Psoas muscle (tissue), 8 donors: ENCODE results near the gene MGAT5B. TPM values are rescaled to one million over a fixed set of nuclear protein-coding genes. Genes with fewer than 3 reads are reported as not detected.
"Not testable (repeated sequence)": the region's sequence is repeated elsewhere in the genome, so short reads cannot be mapped to it uniquely, and the experiment has no call there.

Experiments used
- ATAC-seq, 4 donors: fragments of 200-7000 bp; cut with Tn5 transposase; one replicate each; pipeline ENCODE4 v1.9.1; 2020; ENCODE audit warnings: moderate library complexity in 3 of 4, mild to moderate bottlenecking in 2 of 4
- DNase-seq, 2 donors: peaks; one replicate each; pipeline ENCODE4 v3.0.0-alpha.2; 2020
- H3K27ac ChIP-seq: fragments of 200-600 bp; one replicate; pipeline ENCODE4 v1.8.0; 2022
- H3K27me3 ChIP-seq, 3 donors: fragments of 200-600 bp in 1 of 3; one replicate each; pipeline versions ENCODE4 v1.6.1 to v1.8.0; 2013 to 2022; ENCODE audit warnings: low read length in 2 of 3, mild to moderate bottlenecking in 2 of 3, moderate library complexity in 1 of 3; ENCODE audit not compliant: insufficient read depth in 3 of 3
- H3K36me3 ChIP-seq, 2 donors: fragments of 200-600 bp in 1 of 2; one replicate each; pipeline versions ENCODE4 v1.6.1 to v1.8.0; 2013 to 2022; ENCODE audit warnings: low read depth in 1 of 2, mild to moderate bottlenecking in 1 of 2, moderate library complexity in 1 of 2; ENCODE audit not compliant: insufficient read depth in 1 of 2
- H3K4me1 ChIP-seq: fragments of 200-600 bp; one replicate; pipeline ENCODE4 v1.8.0; 2022
- H3K4me3 ChIP-seq: fragments of 200-600 bp; one replicate; pipeline ENCODE4 v1.8.0; 2022; ENCODE audit warnings: mild to moderate bottlenecking
- H3K9me3 ChIP-seq: fragments of 200-600 bp; one replicate; pipeline ENCODE4 v1.8.0; 2022
- CTCF ChIP-seq: fragments of 200-600 bp; IDR thresholded peaks from one replicate; pipeline ENCODE4 v1.8.0; 2022; ENCODE audit warnings: antibody characterized with exemption
- WGBS, 3 donors: extraction: QIAGEN DNeasy Blood & Tissue Kit; methylation state at CpG; one replicate each; pipeline versions ENCODE4 v1.1.6 to v1.1.7; 2013; 5-methylcytosine and 5-hydroxymethylcytosine counted together
- intact Hi-C, 2 donors: fragments of 100-400 bp; cut with DNase I; formaldehyde crosslinking; loops; one replicate each; pipeline versions ENCODE4 v1.11.0 to v1.14.2; 2022
- polyA plus RNA-seq, 3 donors: library from polyadenylated mRNA; stranded (reverse); fragments of 200-250 nt; gene quantifications; one replicate each; pipeline ENCODE4 v1.2.3, GENCODE V29; 2013
- total RNA-seq, 4 donors: library from RNA; stranded (reverse); fragmentation: NEBNext Ultra II Directional in 2 of 4; extraction: Animal tissue kit (Norgen Biotek cat#: 25700) in 2 of 4; gene quantifications; one replicate each; pipeline versions ENCODE4 v1.2.1 to v1.2.4, GENCODE V29; 2021 to 2023
- donor health status: healthy with polysubstance abuse.
- donor health status: DM: no; HTN: no; CAD: no; lungs with moderate emphysema.
- donor health status: Bipolar disorder and iron deficiency.
- donor health status: healthy.
- donor health status: DM: yes; HTN: yes; CAD: no.
- donor health status: DM: no; HTN: no; CAD: no.
- donor health status: DM: no; HTN: no; CAD: no.
- donor health status: DM: yes; HTN: yes; CAD: no.

The MGAT5B gene
- total and polyA plus RNA-seq, 7 donors, result 0.03 to 0.34 (median 0.05) TPM; not detected in 3

- DNase-seq (no peak), ATAC-seq (no peak)
- H3K4me3 ChIP-seq, result no peak overlapping the region
- WGBS, 3 donors, result 75 to 80% (median 76%) methylated on average over 8 of the region's 8 CpGs
- H3K27me3 ChIP-seq, result peaks cover 0 to 40% (median 8%) of the 10 kb centered on the region in 3 donors
- TF ChIP-seq CTCF, result no peak
- H3K4me1 ChIP-seq, result peaks cover 7% of the 10 kb centered on the region
- intact Hi-C loops, result no loop called here
- H3K27ac ChIP-seq, result no peak overlapping the region
- no peaks in the 10 kb centered on the region for H3K9me3 ChIP-seq
- no peaks in the 10 kb centered on the region for H3K36me3 ChIP-seq
Measured at GRCh38 chr17:76973040-76973439, 104.8 kb downstream of the MGAT5B start.

GRCh38 chr17:76974721-76975120, 106.5 kb downstream of the MGAT5B start:
- DNase-seq (no peak), ATAC-seq (no peak)
- TF ChIP-seq CTCF, result no peak
- Histone ChIP-seq H3K36me3 (no peaks in the 10 kb centered on the region), H3K27ac (no peak overlapping the region), H3K4me1 (no peaks in the 10 kb centered on the region), H3K27me3 (peaks cover 0 to 23% (median 1%) of the 10 kb centered on the region in 3 donors), H3K9me3 (no peaks in the 10 kb centered on the region), H3K4me3 (no peak overlapping the region)
- 89 to 98% (median 92%) methylated on average over 3 of the region's 3 CpGs for WGBS, 3 donors
- intact Hi-C loops, result no loop called here

- H3K4me3 ChIP-seq, H3K36me3 ChIP-seq, H3K27ac ChIP-seq, ATAC-seq, H3K4me1 ChIP-seq, H3K9me3 ChIP-seq, intact Hi-C loops, DNase-seq: not testable (repeated sequence)
- WGBS, 3 donors, result 77 to 90% (median 82%) methylated on average over 1 of the region's 1 CpG
- H3K27me3 ChIP-seq, result peaks cover 0 to 17% (median 3%) of the 10 kb centered on the region in 3 donors
Measured at GRCh38 chr17:76978050-76978449, 109.8 kb downstream of the MGAT5B start.

- DNase-seq (no peak), ATAC-seq (no peak)
- TF ChIP-seq CTCF, result no peak
- Histone ChIP-seq H3K27me3 (peaks cover 0 to 22% (median 3%) of the 10 kb centered on the region in 3 donors), H3K27ac (no peak overlapping the region), H3K4me1 (no peaks in the 10 kb centered on the region), H3K9me3 (no peaks in the 10 kb centered on the region), H3K4me3 (no peak overlapping the region), H3K36me3 (no peaks in the 10 kb centered on the region)
- intact Hi-C loops, result no loop called here
- 58 to 62% (median 60%) methylated on average over 15 of the region's 15 CpGs for WGBS, 3 donors
Measured at GRCh38 chr17:76981545-76982295, 113.5 kb downstream of the MGAT5B start.

- intact Hi-C loops, result no loop called here
- Histone ChIP-seq H3K4me3 (no peak overlapping the region), H3K9me3 (no peaks in the 10 kb centered on the region), H3K27me3 (peaks cover 0 to 22% (median 2%) of the 10 kb centered on the region in 3 donors), H3K36me3 (no peaks in the 10 kb centered on the region), H3K4me1 (no peaks in the 10 kb centered on the region), H3K27ac (no peak overlapping the region)
- no peak for TF ChIP-seq CTCF
- ATAC-seq, result no peak
- no peak for DNase-seq
- 69 to 72% (median 72%) methylated on average over 10 of the region's 10 CpGs for WGBS, 3 donors
Measured at GRCh38 chr17:76982408-76983074, 114.3 kb downstream of the MGAT5B start.
